ENCODE results near the gene DDX39A. TPM values are rescaled to one million over a fixed set of nuclear protein-coding genes. Genes with fewer than 3 reads are reported as not detected.

DDX39A gene
- total and polyA plus RNA-seq, 2 of the 8 experiments (the other 6 are each of a cell fraction or from before 2014, with no cell fraction given): 139 TPM

DNA sequence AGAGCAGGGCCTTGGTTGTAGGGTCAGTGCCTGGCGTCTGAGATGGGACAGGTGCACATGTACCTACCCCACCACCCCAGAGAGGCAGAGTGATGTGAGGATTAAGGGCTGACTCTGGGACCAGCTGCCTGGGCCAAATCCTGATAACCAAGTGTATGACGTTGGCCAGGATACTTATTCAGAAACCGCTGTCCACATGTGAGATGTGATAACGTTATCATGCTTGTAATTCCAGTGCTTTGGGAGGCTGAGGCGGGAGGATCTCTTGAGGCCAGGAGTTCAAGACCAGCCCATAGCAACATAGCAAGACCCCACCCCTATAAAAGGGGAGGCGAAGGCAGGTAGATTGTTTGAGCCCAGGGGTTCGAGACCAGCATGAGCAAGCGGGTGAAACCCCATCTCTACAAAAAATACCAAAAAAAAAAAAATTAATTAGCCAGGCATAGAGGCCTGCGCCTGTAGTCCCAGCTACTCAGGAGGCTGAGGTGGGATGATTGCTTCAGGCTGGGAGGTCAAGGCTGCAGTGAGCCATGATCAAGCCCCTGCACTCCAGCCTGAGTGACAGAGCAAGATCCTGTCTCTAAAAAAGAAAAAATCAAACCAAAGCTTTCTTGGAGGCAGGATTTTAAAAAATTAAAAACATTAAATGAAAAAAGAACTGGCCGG, 27.9 kb downstream of the DDX39A start (continued):
- TF ChIP-seq, protein P1, sequence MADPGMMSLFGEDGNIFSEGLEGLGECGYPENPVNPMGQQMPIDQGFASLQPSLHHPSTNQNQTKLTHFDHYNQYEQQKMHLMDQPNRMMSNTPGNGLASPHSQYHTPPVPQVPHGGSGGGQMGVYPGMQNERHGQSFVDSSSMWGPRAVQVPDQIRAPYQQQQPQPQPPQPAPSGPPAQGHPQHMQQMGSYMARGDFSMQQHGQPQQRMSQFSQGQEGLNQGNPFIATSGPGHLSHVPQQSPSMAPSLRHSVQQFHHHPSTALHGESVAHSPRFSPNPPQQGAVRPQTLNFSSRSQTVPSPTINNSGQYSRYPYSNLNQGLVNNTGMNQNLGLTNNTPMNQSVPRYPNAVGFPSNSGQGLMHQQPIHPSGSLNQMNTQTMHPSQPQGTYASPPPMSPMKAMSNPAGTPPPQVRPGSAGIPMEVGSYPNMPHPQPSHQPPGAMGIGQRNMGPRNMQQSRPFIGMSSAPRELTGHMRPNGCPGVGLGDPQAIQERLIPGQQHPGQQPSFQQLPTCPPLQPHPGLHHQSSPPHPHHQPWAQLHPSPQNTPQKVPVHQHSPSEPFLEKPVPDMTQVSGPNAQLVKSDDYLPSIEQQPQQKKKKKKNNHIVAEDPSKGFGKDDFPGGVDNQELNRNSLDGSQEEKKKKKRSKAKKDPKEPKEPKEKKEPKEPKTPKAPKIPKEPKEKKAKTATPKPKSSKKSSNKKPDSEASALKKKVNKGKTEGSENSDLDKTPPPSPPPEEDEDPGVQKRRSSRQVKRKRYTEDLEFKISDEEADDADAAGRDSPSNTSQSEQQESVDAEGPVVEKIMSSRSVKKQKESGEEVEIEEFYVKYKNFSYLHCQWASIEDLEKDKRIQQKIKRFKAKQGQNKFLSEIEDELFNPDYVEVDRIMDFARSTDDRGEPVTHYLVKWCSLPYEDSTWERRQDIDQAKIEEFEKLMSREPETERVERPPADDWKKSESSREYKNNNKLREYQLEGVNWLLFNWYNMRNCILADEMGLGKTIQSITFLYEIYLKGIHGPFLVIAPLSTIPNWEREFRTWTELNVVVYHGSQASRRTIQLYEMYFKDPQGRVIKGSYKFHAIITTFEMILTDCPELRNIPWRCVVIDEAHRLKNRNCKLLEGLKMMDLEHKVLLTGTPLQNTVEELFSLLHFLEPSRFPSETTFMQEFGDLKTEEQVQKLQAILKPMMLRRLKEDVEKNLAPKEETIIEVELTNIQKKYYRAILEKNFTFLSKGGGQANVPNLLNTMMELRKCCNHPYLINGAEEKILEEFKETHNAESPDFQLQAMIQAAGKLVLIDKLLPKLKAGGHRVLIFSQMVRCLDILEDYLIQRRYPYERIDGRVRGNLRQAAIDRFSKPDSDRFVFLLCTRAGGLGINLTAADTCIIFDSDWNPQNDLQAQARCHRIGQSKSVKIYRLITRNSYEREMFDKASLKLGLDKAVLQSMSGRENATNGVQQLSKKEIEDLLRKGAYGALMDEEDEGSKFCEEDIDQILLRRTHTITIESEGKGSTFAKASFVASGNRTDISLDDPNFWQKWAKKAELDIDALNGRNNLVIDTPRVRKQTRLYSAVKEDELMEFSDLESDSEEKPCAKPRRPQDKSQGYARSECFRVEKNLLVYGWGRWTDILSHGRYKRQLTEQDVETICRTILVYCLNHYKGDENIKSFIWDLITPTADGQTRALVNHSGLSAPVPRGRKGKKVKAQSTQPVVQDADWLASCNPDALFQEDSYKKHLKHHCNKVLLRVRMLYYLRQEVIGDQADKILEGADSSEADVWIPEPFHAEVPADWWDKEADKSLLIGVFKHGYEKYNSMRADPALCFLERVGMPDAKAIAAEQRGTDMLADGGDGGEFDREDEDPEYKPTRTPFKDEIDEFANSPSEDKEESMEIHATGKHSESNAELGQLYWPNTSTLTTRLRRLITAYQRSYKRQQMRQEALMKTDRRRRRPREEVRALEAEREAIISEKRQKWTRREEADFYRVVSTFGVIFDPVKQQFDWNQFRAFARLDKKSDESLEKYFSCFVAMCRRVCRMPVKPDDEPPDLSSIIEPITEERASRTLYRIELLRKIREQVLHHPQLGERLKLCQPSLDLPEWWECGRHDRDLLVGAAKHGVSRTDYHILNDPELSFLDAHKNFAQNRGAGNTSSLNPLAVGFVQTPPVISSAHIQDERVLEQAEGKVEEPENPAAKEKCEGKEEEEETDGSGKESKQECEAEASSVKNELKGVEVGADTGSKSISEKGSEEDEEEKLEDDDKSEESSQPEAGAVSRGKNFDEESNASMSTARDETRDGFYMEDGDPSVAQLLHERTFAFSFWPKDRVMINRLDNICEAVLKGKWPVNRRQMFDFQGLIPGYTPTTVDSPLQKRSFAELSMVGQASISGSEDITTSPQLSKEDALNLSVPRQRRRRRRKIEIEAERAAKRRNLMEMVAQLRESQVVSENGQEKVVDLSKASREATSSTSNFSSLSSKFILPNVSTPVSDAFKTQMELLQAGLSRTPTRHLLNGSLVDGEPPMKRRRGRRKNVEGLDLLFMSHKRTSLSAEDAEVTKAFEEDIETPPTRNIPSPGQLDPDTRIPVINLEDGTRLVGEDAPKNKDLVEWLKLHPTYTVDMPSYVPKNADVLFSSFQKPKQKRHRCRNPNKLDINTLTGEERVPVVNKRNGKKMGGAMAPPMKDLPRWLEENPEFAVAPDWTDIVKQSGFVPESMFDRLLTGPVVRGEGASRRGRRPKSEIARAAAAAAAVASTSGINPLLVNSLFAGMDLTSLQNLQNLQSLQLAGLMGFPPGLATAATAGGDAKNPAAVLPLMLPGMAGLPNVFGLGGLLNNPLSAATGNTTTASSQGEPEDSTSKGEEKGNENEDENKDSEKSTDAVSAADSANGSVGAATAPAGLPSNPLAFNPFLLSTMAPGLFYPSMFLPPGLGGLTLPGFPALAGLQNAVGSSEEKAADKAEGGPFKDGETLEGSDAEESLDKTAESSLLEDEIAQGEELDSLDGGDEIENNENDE (IDR thresholded peaks at IDR 0.05; ENCODE audit: insufficient replicate concordance, low read length): no peak
- TF ChIP-seq, protein P2, sequence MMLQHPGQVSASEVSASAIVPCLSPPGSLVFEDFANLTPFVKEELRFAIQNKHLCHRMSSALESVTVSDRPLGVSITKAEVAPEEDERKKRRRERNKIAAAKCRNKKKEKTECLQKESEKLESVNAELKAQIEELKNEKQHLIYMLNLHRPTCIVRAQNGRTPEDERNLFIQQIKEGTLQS (IDR thresholded peaks at IDR 0.05; ENCODE audit: insufficient read depth, low read depth, low read length): no peak
- no peak for TF ChIP-seq JUND (IDR thresholded peaks at IDR 0.05; ENCODE audit: low read length)
- no peak for TF ChIP-seq CHD2 (IDR thresholded peaks at IDR 0.05; ENCODE audit: low read length)
- no peak for TF ChIP-seq RNF2 (IDR thresholded peaks at IDR 0.05; ENCODE audit: borderline replicate concordance, low read depth, low read length, missing control alignments, poor library complexity, severe bottlenecking)
- TF ChIP-seq ZNF274 (IDR thresholded peaks at IDR 0.05; ENCODE audit: borderline replicate concordance, extremely low read depth, low read length): no peak
- TF ChIP-seq TBP (IDR thresholded peaks at IDR 0.05; ENCODE audit: low read depth, low read length): no peak
- TF ChIP-seq SIRT6 (IDR thresholded peaks at IDR 0.05; ENCODE audit: low read length): no peak
- TF ChIP-seq ASH2L (IDR thresholded peaks at IDR 0.05; ENCODE audit: low read length): no peak
- TF ChIP-seq TAF1 (IDR thresholded peaks at IDR 0.05; ENCODE audit: low read depth, low read length): no peak

Measured in H1 (cell line).